Aorta (tissue), 5 donors: Measurements from ENCODE around the gene SYNE4. TPM values are rescaled to one million over a fixed set of nuclear protein-coding genes. Genes with fewer than 3 reads are reported as not detected.

Source experiments
- ATAC-seq: fragments of 200-7000 bp; cut with Tn5 transposase; one replicate; pipeline ENCODE4 v1.9.1; 2022; ENCODE audit warnings: moderate library complexity; ENCODE audit not compliant: low FRiP score
- DNase-seq, 2 donors: peaks; one replicate each; pipeline ENCODE4 v3.0.0-alpha.2; 2020
- H3K27ac ChIP-seq, 2 donors: one replicate each; pipeline ENCODE4 v1.5.1; 2013; ENCODE audit warnings: low read length in 2 of 2, mild to moderate bottlenecking in 2 of 2, moderate library complexity in 2 of 2, control low read depth in 1 of 2, inconsistent platforms in 1 of 2, low read depth in 1 of 2
- H3K27me3 ChIP-seq, 2 donors: one replicate each; pipeline ENCODE4 v1.6.1; 2013; ENCODE audit warnings: control low read depth in 1 of 2, low read length in 1 of 2, mild to moderate bottlenecking in 1 of 2, moderate library complexity in 1 of 2; ENCODE audit not compliant: insufficient read depth in 2 of 2, control insufficient read depth in 1 of 2
- H3K36me3 ChIP-seq, 2 donors: one replicate each; pipeline ENCODE4 v1.6.1; 2013; ENCODE audit warnings: control low read depth in 1 of 2, low read length in 1 of 2, mild to moderate bottlenecking in 1 of 2; ENCODE audit not compliant: insufficient read depth in 2 of 2, control insufficient read depth in 1 of 2
- H3K4me1 ChIP-seq, 2 donors: one replicate each; pipeline ENCODE4 v1.6.1; 2013; ENCODE audit warnings: low read length in 2 of 2, control low read depth in 1 of 2, mild to moderate bottlenecking in 1 of 2, moderate library complexity in 1 of 2; ENCODE audit not compliant: insufficient read depth in 2 of 2, control insufficient read depth in 1 of 2
- H3K4me3 ChIP-seq, 2 donors: one replicate each; pipeline ENCODE4 v1.5.1; 2013; ENCODE audit warnings: low read length in 2 of 2, control low read depth in 1 of 2, mild to moderate bottlenecking in 1 of 2
- H3K9me3 ChIP-seq: one replicate; pipeline ENCODE4 v1.6.1; 2013; ENCODE audit warnings: mild to moderate bottlenecking, low read length; ENCODE audit not compliant: control insufficient read depth
- WGBS, 2 donors: extraction: QIAGEN DNeasy Blood & Tissue Kit; methylation state at CpG; one replicate each; pipeline ENCODE4 v1.1.7; 2013; 5-methylcytosine and 5-hydroxymethylcytosine counted together
- intact Hi-C, 2 donors: fragments of 100-400 bp; cut with DNase I; formaldehyde crosslinking; loops; one replicate each; pipeline versions ENCODE4 v1.14.2 to v1.15.0; 2022
- polyA plus RNA-seq, 2 donors: library from polyadenylated mRNA; stranded (reverse); fragments of 200-250 nt; gene quantifications; one replicate each; pipeline ENCODE4 v1.2.3, GENCODE V29; 2013
- total RNA-seq, 2 donors: library from RNA; stranded (reverse); fragmentation: NEBNext Ultra II Directional; extraction: Animal tissue kit (Norgen Biotek cat#: 25700); gene quantifications; one replicate each; pipeline ENCODE4 v1.2.1, GENCODE V29; 2021
- donor health status: healthy with polysubstance abuse.
- donor health status: Bipolar disorder and iron deficiency.
- donor health status: DM: no; HTN: no; CAD: no.
- donor health status: DM: no; HTN: no; CAD: no.
- donor health status: DM: yes; HTN: yes; CAD: no.

The SYNE4 gene
- total and polyA plus RNA-seq, 4 donors, result 1.0 to 2.3 (median 1.4) TPM; not detected in 1

GRCh38 chr19:35995048-35995993 is 13.3 kb downstream of the SYNE4 start, which contains the start of gene SDHAF1:
Gene SDHAF1, plus strand, starts transcription at chr19:35995188. Its CDS starts 87 bp downstream, at chr19:35995275.
- H3K4me3 ChIP-seq, result peak within 1 kb of the TSS; percentile 76
- ATAC-seq (peak; percentile 95), DNase-seq (peak; percentile 98 to 99)
- no peaks in the 10 kb centered on the region for H3K9me3 ChIP-seq
- H3K36me3 ChIP-seq, result no peaks in the 10 kb centered on the region
- no peaks in the 10 kb centered on the region for H3K27me3 ChIP-seq
- H3K27ac ChIP-seq, result peak within 1 kb of the TSS in 1 of 2 donors; percentile 45
- intact Hi-C loops, result loop anchor here (5.0 kb wide), 2 partner anchors 57 to 122 kb away; partner anchors contain the start of genes TBCB (in 1 of the 2), THAP8 (in 1 of the 2) and WDR62 (in 1 of the 2)
- no peaks in the 10 kb centered on the region for H3K4me1 ChIP-seq
- 0% methylated on average over 75 to 97 of the region's 97 CpGs for WGBS, 2 donors

- H3K4me3 ChIP-seq, result peak overlapping the region in 1 of 2 donors; percentile 76
- no peaks in the 10 kb centered on the region for H3K9me3 ChIP-seq
- H3K4me1 ChIP-seq, result no peaks in the 10 kb centered on the region
- no peak overlapping the region for H3K27ac ChIP-seq
- DNase-seq (peak; percentile 55 to 84), ATAC-seq (no peak)
- intact Hi-C loops, result loop anchor here in 1 of 2 donors (5.0 kb wide), 1 partner anchor 58 kb away; the partner anchor contains the start of genes THAP8 and WDR62
- H3K27me3 ChIP-seq, result no peaks in the 10 kb centered on the region
- 21 to 27% methylated on average over 49 of the region's 49 CpGs for WGBS, 2 donors
- H3K36me3 ChIP-seq, result no peaks in the 10 kb centered on the region
These were observed 14.6 kb downstream of the SYNE4 start for GRCh38 chr19:35993923-35994598.

GRCh38 chr19:35992907-35993765 is 15.5 kb downstream of the SYNE4 start:
- Histone ChIP-seq H3K27me3 (no peaks in the 10 kb centered on the region), H3K4me1 (no peaks in the 10 kb centered on the region), H3K9me3 (no peaks in the 10 kb centered on the region), H3K36me3 (no peaks in the 10 kb centered on the region), H3K4me3 (no peak overlapping the region), H3K27ac (no peak overlapping the region)
- DNase-seq, result no peak
- intact Hi-C loops, result loop anchor here in 1 of 2 donors (5.0 kb wide), 1 partner anchor 59 kb away; the partner anchor contains the start of genes THAP8 and WDR62
- no peak for ATAC-seq
- WGBS, 2 donors, result 88 to 94% methylated on average over 8 of the region's 8 CpGs

GRCh38 chr19:35991731-35992450 is 16.7 kb downstream of the SYNE4 start:
- WGBS, 2 donors, result 79 to 80% methylated on average over 7 of the region's 7 CpGs
- DNase-seq (no peak), ATAC-seq (no peak)
- Histone ChIP-seq H3K36me3 (no peaks in the 10 kb centered on the region), H3K27me3 (no peaks in the 10 kb centered on the region), H3K4me3 (no peak overlapping the region), H3K4me1 (no peaks in the 10 kb centered on the region), H3K9me3 (no peaks in the 10 kb centered on the region), H3K27ac (no peak overlapping the region)
- intact Hi-C loops, result loop anchor here in 1 of 2 donors (5.0 kb wide), 1 partner anchor 60 kb away; the partner anchor contains the start of genes THAP8 and WDR62

- ATAC-seq (no peak), DNase-seq (no peak)
- Histone ChIP-seq H3K36me3 (no peaks in the 10 kb centered on the region), H3K4me1 (no peaks in the 10 kb centered on the region), H3K4me3 (no peak overlapping the region), H3K9me3 (no peaks in the 10 kb centered on the region), H3K27ac (no peak overlapping the region), H3K27me3 (no peaks in the 10 kb centered on the region)
- intact Hi-C loops, result loop anchor here in 1 of 2 donors (5.0 kb wide), 1 partner anchor 61 kb away; the partner anchor contains the start of genes THAP8 and WDR62
- 79 to 80% methylated on average over 10 of the region's 10 CpGs for WGBS, 2 donors
These were observed 17.6 kb downstream of the SYNE4 start for GRCh38 chr19:35990771-35991730.

DNA sequence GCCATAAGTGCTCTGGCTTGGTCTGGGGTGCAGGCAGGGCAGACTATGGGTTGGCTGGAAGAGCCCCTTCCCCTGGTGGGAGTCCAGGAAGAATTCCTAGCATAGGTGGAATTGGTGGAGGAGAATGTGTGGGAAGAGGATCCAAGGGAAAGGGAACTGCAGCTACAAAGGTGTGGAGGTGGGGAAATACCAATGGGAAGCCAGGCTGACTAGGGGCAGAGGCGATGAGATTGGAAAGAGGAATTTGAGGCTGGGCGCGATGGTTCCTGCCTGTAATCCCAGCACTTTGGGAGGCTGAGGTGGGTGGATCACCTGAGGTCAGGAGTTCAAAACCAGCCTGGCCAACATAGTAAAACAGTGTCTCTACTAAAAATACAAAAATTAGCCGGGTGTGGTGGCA is 18.5 kb downstream of the SYNE4 start:
- intact Hi-C loops, result loop anchor here in 1 of 2 donors (5.0 kb wide), 1 partner anchor 62 kb away; the partner anchor contains the start of genes THAP8 and WDR62

DNA sequence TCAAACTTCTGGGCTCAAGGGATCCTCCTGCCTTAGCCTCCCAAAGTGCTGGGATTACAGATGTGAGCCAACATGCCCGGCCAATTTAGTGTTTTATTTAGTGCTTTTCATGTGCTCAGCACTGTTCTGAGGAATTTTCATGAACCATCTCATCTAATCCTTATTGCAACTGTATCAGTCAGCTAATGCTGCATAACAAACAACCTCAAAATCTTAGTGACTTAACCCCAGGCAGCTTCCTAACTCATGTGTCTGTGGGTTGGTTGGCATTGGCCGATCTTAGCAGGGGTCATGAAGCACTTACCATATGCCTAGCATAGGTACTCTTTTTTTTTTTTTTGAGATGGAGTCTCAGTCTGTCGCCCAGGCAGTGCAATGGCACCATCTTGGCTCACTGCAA is 19.8 kb downstream of the SYNE4 start:
- intact Hi-C loops, result no loop called here
- no peak for DNase-seq
- no peaks in the 10 kb centered on the region for H3K9me3 ChIP-seq
- WGBS, 2 donors, result 82 to 88% methylated on average over 3 of the region's 3 CpGs
- H3K36me3 ChIP-seq, result no peaks in the 10 kb centered on the region
- no peaks in the 10 kb centered on the region for H3K27me3 ChIP-seq
- no peak overlapping the region for H3K27ac ChIP-seq
- no peak overlapping the region for H3K4me3 ChIP-seq
- no peak for ATAC-seq
- H3K4me1 ChIP-seq, result no peaks in the 10 kb centered on the region

More for the DNA sequence above, 18.5 kb downstream of the SYNE4 start:
- H3K27me3 ChIP-seq, result no peaks in the 10 kb centered on the region
- DNase-seq, result no peak
- no peaks in the 10 kb centered on the region for H3K9me3 ChIP-seq
- no peaks in the 10 kb centered on the region for H3K36me3 ChIP-seq
- 91 to 92% methylated on average over 4 of the region's 4 CpGs for WGBS, 2 donors
- no peaks in the 10 kb centered on the region for H3K4me1 ChIP-seq
- no peak overlapping the region for H3K4me3 ChIP-seq
- ATAC-seq, result no peak
- no peak overlapping the region for H3K27ac ChIP-seq
